Stomach (tissue), 9 donors: ENCODE data around the gene ATAD3B. TPM values are rescaled to one million over a fixed set of nuclear protein-coding genes. Genes with fewer than 3 reads are reported as not detected.
"Not testable (repeated sequence)": the region's sequence is repeated elsewhere in the genome, so short reads cannot be mapped to it uniquely, and the experiment has no call there.

Source experiments
- DNase-seq, 2 donors: peaks; one replicate each; pipeline versions ENCODE4 v3.0.0 to v3.0.0-alpha.2; 2013 to 2019
- H3K27ac ChIP-seq, 5 donors: fragments of 200-600 bp in 4 of 5; sonication (generic) in 4 of 5; one replicate each; pipeline ENCODE4 v1.5.1; 2013 to 2019; ENCODE audit warnings: mild to moderate bottlenecking in 1 of 5, moderate library complexity in 1 of 5
- H3K27me3 ChIP-seq, 3 donors: fragments of 200-600 bp; sonication (generic); one replicate each; pipeline ENCODE4 v1.5.1; 2017 to 2019; ENCODE audit warnings: mixed run types in 1 of 3
- H3K36me3 ChIP-seq, 4 donors: fragments of 200-600 bp; sonication (generic); 1 replicate in 3 of 4; 2 replicates in 1 of 4; pipeline ENCODE4 v1.5.1; 2016 to 2019
- H3K4me1 ChIP-seq, 4 donors: fragments of 200-600 bp; sonication (generic); one replicate each; pipeline ENCODE4 v1.5.1; 2016 to 2019
- H3K4me3 ChIP-seq, 4 donors: fragments of 200-600 bp; sonication (generic) in 3 of 4; one replicate each; pipeline ENCODE4 v1.5.1; 2016 to 2019; ENCODE audit warnings: mild to moderate bottlenecking in 1 of 4
- H3K9me3 ChIP-seq, 4 donors: fragments of 200-600 bp; sonication (generic); one replicate each; pipeline ENCODE4 v1.5.1; 2016 to 2019
- CTCF ChIP-seq, 7 experiments: fragments of 450-650 bp in 4 of 7; fragments of 200-600 bp in 3 of 7; sonication (generic) in 3 of 7; IDR thresholded peaks; one replicate each; pipeline ENCODE4 v1.5.1; 2016 to 2019; ENCODE audit warnings: antibody characterized with exemption in 7 of 7, control low read depth in 2 of 7, mild to moderate bottlenecking in 1 of 7
- EP300 ChIP-seq: sonication (generic); formaldehyde crosslinking; IDR thresholded peaks from one replicate; pipeline ENCODE4 v1.6.1; 2017; ENCODE audit warnings: antibody characterized with exemption
- POLR2A ChIP-seq, 4 donors: fragments of 450-650 bp; IDR thresholded peaks; one replicate each; pipeline ENCODE4 v1.6.1; 2016; ENCODE audit warnings: antibody characterized with exemption in 4 of 4, control low read depth in 2 of 4, mild to moderate bottlenecking in 1 of 4, moderate library complexity in 1 of 4
- POLR2AphosphoS5 ChIP-seq, 3 donors: sonication (generic); formaldehyde crosslinking; IDR thresholded peaks; one replicate each; pipeline ENCODE4 v1.6.1; 2016; ENCODE audit warnings: antibody characterized with exemption in 3 of 3
- WGBS, 5 donors: extraction: QIAGEN DNeasy Blood & Tissue Kit in 3 of 5; methylation state at CpG; one replicate each; pipeline versions ENCODE4 v1.1.5 to v1.1.7; 2013 to 2018; 5-methylcytosine and 5-hydroxymethylcytosine counted together
- intact Hi-C: fragments of 100-400 bp; cut with DNase I; formaldehyde crosslinking; loops from one replicate; pipeline ENCODE4 v1.15.1; 2023; ENCODE audit warnings: low total_unique reads
- polyA plus RNA-seq, 3 donors: library from polyadenylated mRNA; stranded (reverse); fragments of 200-250 nt; gene quantifications; one replicate each; pipeline ENCODE4 v1.2.3, GENCODE V29; 2013
- total RNA-seq, 5 donors: library from RNA; depleted of rRNA; stranded (reverse); fragments of >200 nt; gene quantifications; one replicate each; pipeline versions ENCODE4 v1.1.0 to v1.2.3, GENCODE V29; 2014 to 2016
- donor health status: healthy with polysubstance abuse.
- donor health status: Bipolar disorder and iron deficiency.
- donor health status: healthy.

Gene ATAD3B
- total and polyA plus RNA-seq, 8 donors: 8.2 to 91.5 (median 21.1) TPM

- intact Hi-C loops: no loop called here
- no peak for DNase-seq
- 76 to 85% (median 81%) methylated on average over 25 to 32 of the region's 32 CpGs for WGBS, 5 donors
Observed at GRCh38 chr1:1442069-1442770, 29.3 kb upstream of the ATAD3B start.

GRCh38 chr1:1446631-1447030 lies 24.9 kb upstream of the ATAD3B start:
- DNase-seq, H3K36me3 ChIP-seq, H3K27ac ChIP-seq, H3K4me1 ChIP-seq, H3K27me3 ChIP-seq, intact Hi-C loops, H3K9me3 ChIP-seq, H3K4me3 ChIP-seq: not testable (repeated sequence)
- WGBS, 5 donors: 89 to 93% (median 92%) methylated on average over 18 to 19 of the region's 19 CpGs

More at GRCh38 chr1:1442069-1442770, 29.3 kb upstream of the ATAD3B start:
- Histone ChIP-seq H3K27ac (no peak overlapping the region), H3K4me1 (peaks cover 27 to 46% (median 34%) of the 10 kb centered on the region in 4 donors), H3K27me3 (no peaks in the 10 kb centered on the region), H3K36me3 (peaks cover 0 to 11% (median 6%) of the 10 kb centered on the region in 4 donors), H3K9me3 (no peaks in the 10 kb centered on the region), H3K4me3 (no peak overlapping the region)
- TF ChIP-seq POLR2A (IDR thresholded peaks at IDR 0.05) (no peak), EP300 (no peak), CTCF (IDR thresholded peaks at IDR 0.05) (no peak), POLR2AphosphoS5 (IDR thresholded peaks at IDR 0.05) (no peak)

- TF ChIP-seq EP300 (no peak), POLR2AphosphoS5 (IDR thresholded peaks at IDR 0.05) (no peak)
- intact Hi-C loops: no loop called here
- Histone ChIP-seq H3K4me3 (no peak within 1 kb of the TSS), H3K27ac (no peak within 1 kb of the TSS), H3K9me3 (no peaks in the 10 kb centered on the region), H3K36me3 (no peaks in the 10 kb centered on the region), H3K27me3 (no peaks in the 10 kb centered on the region), H3K4me1 (no peaks in the 10 kb centered on the region)
- DNase-seq: no peak
- 79 to 85% (median 82%) methylated on average over 6 of the region's 6 CpGs for WGBS, 5 donors
Observed at GRCh38 chr1:1449099-1449739, 22.3 kb upstream of the ATAD3B start, which contains the start of gene ATAD3C. ATAD3C (plus strand) TSS chr1:1449689; CDS start chr1:1450684, 995 bp downstream.

GRCh38 chr1:1450616-1451015 lies 20.9 kb upstream of the ATAD3B start:
- H3K4me3 ChIP-seq, intact Hi-C loops, DNase-seq, H3K9me3 ChIP-seq, H3K4me1 ChIP-seq, H3K36me3 ChIP-seq, H3K27me3 ChIP-seq, H3K27ac ChIP-seq: not testable (repeated sequence)
- WGBS, 5 donors: 60 to 82% (median 73%) methylated on average over 14 to 22 of the region's 22 CpGs

- Histone ChIP-seq H3K36me3 (no peaks in the 10 kb centered on the region), H3K4me3 (no peak overlapping the region), H3K27ac (no peak overlapping the region), H3K27me3 (no peaks in the 10 kb centered on the region), H3K4me1 (no peaks in the 10 kb centered on the region), H3K9me3 (no peaks in the 10 kb centered on the region)
- no peak for DNase-seq
- no peak for TF ChIP-seq POLR2AphosphoS5 (IDR thresholded peaks at IDR 0.05)
- TF ChIP-seq CTCF (IDR thresholded peaks at IDR 0.05): no peak
- TF ChIP-seq POLR2A (IDR thresholded peaks at IDR 0.05): no peak
- no peak for TF ChIP-seq EP300
- intact Hi-C loops: no loop called here
- 84 to 95% (median 89%) methylated on average over 22 to 26 of the region's 26 CpGs for WGBS, 5 donors
Observed at GRCh38 chr1:1451696-1452364, 19.7 kb upstream of the ATAD3B start.

GRCh38 chr1:1452365-1452739 lies 19.2 kb upstream of the ATAD3B start:
- intact Hi-C loops, H3K27me3 ChIP-seq, H3K4me3 ChIP-seq, H3K9me3 ChIP-seq, H3K36me3 ChIP-seq, H3K27ac ChIP-seq, H3K4me1 ChIP-seq: not testable (repeated sequence)
- 64 to 78% (median 70%) methylated on average over 7 to 8 of the region's 8 CpGs for WGBS, 5 donors
- DNase-seq: peak in 1 of 2 donors; percentile 16
